Rectal smooth muscle tissue (tissue), 1 donor: ENCODE data around the gene XPC.
A peak's percentile ranks its signal among the peaks of the same experiment; 100 is the strongest.
"Not testable (repeated sequence)": the region's sequence is repeated elsewhere in the genome, so short reads cannot be mapped to it uniquely, and the experiment has no call there.

Experiments used
- H3K27ac ChIP-seq: one replicate; pipeline ENCODE4 v1.7.0; 2013; ENCODE audit warnings: low read depth, low read length, inconsistent platforms
- H3K27me3 ChIP-seq: one replicate; pipeline ENCODE4 v1.7.0; 2013; ENCODE audit warnings: low read length; ENCODE audit not compliant: control insufficient read depth, insufficient read depth
- H3K36me3 ChIP-seq: one replicate; pipeline ENCODE4 v1.7.0; 2013; ENCODE audit warnings: low read length; ENCODE audit not compliant: control insufficient read depth, insufficient read depth
- H3K4me1 ChIP-seq: one replicate; pipeline ENCODE4 v1.7.0; 2013; ENCODE audit warnings: low read length; ENCODE audit not compliant: control insufficient read depth, insufficient read depth
- H3K4me3 ChIP-seq: one replicate; pipeline ENCODE4 v1.7.0; 2013; ENCODE audit warnings: low read length
- H3K9ac ChIP-seq: one replicate; pipeline ENCODE4 v1.7.0; 2013; ENCODE audit warnings: low read length

The XPC gene

DNA sequence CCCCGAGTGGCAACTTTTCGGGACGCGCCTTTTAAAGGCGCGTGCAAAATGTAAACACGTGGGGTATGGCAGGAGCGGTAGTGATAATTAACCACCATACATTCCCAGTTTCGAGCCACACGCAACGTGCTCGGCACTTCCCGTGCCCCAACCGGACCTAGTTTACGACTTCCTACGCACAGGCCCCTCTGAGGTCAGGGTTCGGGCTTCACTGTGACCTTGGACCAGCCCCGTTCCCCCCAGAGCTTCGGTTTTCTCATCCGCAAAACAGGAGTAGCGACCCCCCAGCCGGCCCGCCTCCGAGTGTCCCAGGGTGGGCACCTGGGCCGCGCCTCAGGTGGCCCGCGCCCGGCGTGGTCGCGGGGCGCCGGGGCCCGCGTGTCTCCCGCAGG, 54.2 kb downstream of the XPC start:
- Histone ChIP-seq H3K27me3 (no peaks in the 10 kb centered on the region), H3K36me3 (peaks cover 12% of the 10 kb centered on the region), H3K27ac (peak overlapping the region; percentile 76), H3K4me3 (peak overlapping the region; percentile 92), H3K4me1 (peaks cover 24% of the 10 kb centered on the region), H3K9ac (peak overlapping the region; percentile 58)

- H3K27me3 ChIP-seq, result no peaks in the 10 kb centered on the region
- H3K4me3 ChIP-seq, result peak overlapping the region; percentile 92
- peak overlapping the region; percentile 58 for H3K9ac ChIP-seq
- peaks cover 24% of the 10 kb centered on the region for H3K4me1 ChIP-seq
- H3K36me3 ChIP-seq, result peaks cover 8% of the 10 kb centered on the region
- peak overlapping the region; percentile 76 for H3K27ac ChIP-seq
Measured at GRCh38 chr3:14123308-14124222, 54.8 kb downstream of the XPC start.

DNA sequence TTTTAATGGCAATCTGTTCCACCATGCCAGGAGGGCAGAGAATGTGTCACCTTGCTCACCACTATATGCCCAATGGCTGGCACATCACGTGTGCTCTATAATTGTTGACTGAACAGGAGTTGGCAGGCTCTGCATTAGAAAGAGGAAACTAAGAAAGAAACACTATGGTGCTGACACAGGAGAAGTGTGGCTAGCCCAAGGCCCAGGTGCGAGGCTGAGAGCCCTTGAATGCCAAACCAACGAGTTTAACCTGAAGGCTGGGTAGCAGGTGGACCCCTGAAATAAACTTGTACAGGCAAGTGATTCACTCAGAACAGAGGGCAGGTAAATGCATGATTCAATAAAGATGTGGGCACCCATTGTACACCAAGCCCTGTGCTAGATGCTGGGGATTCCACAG, 56.1 kb downstream of the XPC start:
- Histone ChIP-seq H3K27me3 (no peaks in the 10 kb centered on the region), H3K4me1 (peaks cover 19% of the 10 kb centered on the region), H3K36me3 (peaks cover 7% of the 10 kb centered on the region), H3K4me3 (no peak overlapping the region), H3K9ac (no peak overlapping the region), H3K27ac (no peak overlapping the region)

DNA sequence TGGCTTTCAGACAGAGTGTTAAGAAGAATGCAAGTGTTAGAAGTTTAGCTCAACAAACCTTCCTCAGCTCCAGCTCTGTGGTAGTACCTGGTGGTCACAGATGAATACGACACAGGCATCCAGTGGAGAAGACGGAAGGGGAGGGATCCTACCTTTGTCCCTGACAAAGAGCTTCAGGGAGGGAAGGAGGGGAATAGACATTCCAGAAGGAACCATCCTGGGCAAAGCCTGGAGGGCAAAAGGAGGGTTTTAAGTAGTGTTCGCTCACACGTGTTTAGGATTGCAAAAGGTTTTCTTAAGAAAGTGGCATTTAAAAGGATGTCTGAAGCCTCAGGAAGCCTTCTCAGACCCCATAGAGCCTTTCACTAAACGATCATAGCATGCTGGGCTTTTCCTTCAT, 56.5 kb downstream of the XPC start:
- Histone ChIP-seq H3K9ac (no peak overlapping the region), H3K27ac (no peak overlapping the region), H3K36me3 (peaks cover 7% of the 10 kb centered on the region), H3K27me3 (no peaks in the 10 kb centered on the region), H3K4me1 (peaks cover 15% of the 10 kb centered on the region), H3K4me3 (no peak overlapping the region)

DNA sequence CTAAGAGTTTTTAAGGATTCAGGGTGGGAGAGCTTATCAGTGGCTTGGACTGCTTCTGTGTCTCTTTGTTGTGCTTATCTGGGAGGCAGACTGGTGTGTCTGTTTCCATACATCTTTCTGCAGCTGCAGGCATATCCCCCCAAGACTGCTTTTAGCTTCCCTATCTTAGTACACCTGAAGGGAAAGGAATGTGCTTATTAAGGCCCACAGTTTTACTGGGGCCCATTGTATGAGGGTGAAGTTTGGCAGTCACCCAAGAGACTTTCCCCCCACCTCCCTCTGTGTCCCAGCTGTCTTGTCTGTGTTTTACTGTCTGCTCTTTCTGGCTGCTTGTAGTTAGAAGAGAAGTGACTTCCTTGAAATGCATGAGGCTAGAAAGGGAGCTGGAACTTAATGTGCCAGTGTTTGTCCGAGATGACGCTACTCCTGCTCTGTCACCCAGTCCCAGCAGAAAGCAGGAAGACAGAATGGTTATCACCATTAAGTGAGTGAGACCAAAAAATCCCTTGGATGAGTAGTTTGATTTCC, 57.4 kb downstream of the XPC start:
- not testable (repeated sequence) for H3K4me3 ChIP-seq, H3K27me3 ChIP-seq, H3K4me1 ChIP-seq, H3K36me3 ChIP-seq, H3K27ac ChIP-seq, H3K9ac ChIP-seq

DNA sequence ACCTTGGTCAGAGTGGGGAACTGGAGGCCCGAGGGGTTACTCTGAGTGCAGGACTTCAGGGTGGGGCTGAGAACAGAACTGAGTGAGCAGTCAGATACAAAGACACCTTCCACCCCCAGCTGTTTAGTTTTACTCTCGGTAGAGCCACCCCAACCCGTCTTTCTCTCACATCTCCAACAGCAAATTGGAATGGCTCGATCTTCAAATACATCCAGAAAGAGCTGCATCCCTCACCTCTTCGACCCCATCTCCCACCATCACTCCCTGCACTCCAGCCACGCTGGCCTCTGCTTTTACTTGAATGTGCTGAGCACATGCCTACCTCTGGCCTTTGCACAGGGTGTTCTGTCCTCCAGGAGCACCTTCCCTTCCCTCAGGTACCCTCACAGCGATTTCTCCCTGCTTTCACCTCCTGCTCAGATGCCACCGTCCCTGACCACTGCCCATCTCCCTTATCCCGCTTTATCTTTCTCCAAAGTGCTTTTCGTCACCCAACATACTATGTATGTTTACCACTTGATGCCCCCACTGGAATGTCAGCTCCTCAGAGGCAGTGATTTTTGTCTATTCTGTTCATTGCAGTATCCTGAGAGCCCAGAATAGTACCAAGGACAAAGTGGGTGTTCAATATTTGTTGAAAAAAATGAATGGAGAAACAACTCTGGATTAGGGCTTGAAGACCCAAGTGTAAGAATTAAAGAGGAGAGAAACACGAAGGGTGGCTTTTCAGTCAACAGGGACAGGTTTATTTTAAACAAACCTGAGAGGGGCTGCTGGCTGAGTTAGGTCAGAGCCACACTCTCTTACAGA, 58.1 kb downstream of the XPC start:
- no peak overlapping the region for H3K4me3 ChIP-seq
- peaks cover 15% of the 10 kb centered on the region for H3K36me3 ChIP-seq
- peaks cover 5% of the 10 kb centered on the region for H3K4me1 ChIP-seq
- no peak overlapping the region for H3K27ac ChIP-seq
- H3K27me3 ChIP-seq, result no peaks in the 10 kb centered on the region
- no peak overlapping the region for H3K9ac ChIP-seq

GRCh38 chr3:14119651-14120050, 58.8 kb downstream of the XPC start:
- peaks cover 5% of the 10 kb centered on the region for H3K4me1 ChIP-seq
- H3K36me3 ChIP-seq, result peaks cover 20% of the 10 kb centered on the region
- no peak overlapping the region for H3K27ac ChIP-seq
- H3K4me3 ChIP-seq, result no peak overlapping the region
- H3K27me3 ChIP-seq, result no peaks in the 10 kb centered on the region
- no peak overlapping the region for H3K9ac ChIP-seq

DNA sequence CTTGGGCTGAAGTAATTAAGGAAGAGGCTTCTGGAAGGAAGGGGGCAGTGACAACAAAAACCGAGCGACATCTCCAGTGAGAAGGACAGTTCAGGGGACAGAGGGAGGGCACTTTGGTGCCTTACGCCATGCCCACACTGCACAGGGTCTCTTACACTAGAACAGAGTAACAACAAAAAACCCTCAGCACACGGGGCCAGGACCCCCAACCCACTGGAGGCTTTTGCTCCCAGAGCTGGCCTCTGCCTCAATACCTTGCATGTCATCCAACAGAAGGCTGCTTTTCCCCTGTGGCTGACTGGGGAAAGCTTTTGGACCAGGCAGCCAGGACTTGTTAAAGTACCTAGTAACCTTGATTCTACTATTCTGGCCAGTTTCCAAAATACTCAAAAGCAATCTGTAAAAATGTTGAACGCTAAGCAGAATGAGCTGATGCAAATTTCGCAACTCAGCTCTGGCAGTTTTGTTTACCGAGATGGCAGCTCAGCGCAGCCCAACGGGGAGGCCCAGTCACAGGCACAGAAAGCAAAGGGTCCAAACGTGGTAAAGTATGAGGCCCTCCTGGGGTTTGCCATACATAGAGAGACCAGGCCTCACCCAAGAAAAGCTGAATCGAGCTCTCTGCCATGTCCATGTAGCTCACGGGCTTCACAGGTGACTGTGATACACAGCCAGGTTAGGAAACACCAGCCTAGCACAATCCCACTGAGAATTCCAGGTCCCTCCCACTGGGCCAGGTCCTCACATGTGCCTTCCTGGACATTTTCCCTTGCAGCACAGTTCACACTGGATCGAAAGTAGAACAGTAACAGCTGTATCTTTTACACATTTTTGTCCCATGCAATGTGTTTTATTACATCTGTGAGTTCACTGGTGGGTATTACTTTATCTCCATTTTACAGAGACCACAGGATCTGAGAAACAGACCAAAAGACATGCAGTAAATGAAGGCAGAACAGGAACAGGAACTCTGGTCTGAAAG, 59.7 kb downstream of the XPC start:
- no peaks in the 10 kb centered on the region for H3K27me3 ChIP-seq
- no peak overlapping the region for H3K9ac ChIP-seq
- peaks cover 20% of the 10 kb centered on the region for H3K36me3 ChIP-seq
- H3K27ac ChIP-seq, result no peak overlapping the region
- no peak overlapping the region for H3K4me3 ChIP-seq
- H3K4me1 ChIP-seq, result peaks cover 3% of the 10 kb centered on the region

DNA sequence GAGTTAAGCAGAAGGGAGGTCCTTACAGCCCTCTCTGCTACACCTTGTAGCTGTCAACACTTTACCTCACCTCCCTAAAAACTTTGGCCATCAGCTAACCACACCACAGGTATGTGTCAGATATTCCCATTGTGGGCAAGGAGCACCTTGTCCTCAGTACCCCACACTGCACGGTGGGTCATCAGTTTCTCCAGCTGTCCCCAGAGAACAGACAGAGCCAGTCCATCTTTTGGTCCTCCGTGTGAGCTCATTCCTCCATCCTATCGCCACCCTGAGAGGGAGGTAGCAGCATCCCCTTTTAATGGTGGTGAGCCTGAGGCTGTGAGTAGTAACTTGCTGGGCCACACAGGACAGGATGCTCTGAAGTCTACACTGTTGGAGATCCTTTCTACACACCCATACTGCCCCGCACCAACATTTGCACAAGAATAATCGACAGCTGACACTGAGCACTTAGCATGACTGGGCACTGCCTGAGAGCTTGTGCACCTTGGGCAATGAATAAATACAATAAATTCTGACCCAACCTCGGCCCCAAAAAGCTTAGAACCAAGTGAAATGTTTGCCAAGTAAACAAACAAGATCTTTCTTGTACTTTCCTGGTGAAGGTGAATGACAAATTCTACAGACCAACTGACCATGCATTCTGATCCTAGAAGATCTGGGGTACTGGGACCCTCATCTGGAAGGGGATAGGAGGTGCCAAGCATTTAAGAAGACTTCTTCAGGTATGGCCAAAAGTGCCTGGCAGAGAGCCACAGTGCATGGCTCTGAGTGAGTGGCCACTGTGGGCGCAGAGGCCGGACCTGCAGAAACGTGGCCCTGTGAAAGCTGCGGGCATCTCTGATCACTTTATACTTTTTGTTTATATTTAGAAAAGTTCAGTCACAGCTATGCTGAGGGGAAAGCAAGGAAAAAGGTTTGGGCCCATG, 60.7 kb downstream of the XPC start:
- H3K4me3 ChIP-seq, result no peak overlapping the region
- H3K27me3 ChIP-seq, result no peaks in the 10 kb centered on the region
- H3K9ac ChIP-seq, result no peak overlapping the region
- H3K36me3 ChIP-seq, result peaks cover 24% of the 10 kb centered on the region
- H3K27ac ChIP-seq, result no peak overlapping the region
- H3K4me1 ChIP-seq, result no peaks in the 10 kb centered on the region

- Histone ChIP-seq H3K36me3 (peaks cover 26% of the 10 kb centered on the region), H3K4me1 (no peaks in the 10 kb centered on the region), H3K9ac (no peak overlapping the region), H3K27me3 (no peaks in the 10 kb centered on the region), H3K4me3 (no peak overlapping the region), H3K27ac (no peak overlapping the region)
Measured at GRCh38 chr3:14113965-14114635, 64.3 kb downstream of the XPC start.

DNA sequence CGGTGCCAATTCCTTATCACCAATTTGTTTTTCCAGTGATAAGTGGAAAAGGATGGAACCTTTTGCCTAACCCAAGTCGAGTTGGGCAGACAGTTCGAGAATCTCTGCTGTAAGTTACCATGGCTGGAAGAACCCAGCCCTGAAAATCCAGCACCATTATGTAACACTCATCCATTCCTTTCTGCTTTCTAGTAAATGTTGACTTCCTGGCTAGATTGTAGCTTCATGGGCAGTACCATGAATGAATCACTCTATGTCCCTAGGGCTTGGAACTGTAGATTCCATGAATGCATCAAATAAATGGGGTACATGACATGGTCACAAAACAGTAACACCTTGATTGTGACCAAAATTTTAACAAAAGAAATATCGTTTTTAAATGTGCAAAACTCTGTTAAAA, 67.7 kb downstream of the XPC start:
- H3K27ac ChIP-seq, result no peak overlapping the region
- H3K4me3 ChIP-seq, result no peak overlapping the region
- no peaks in the 10 kb centered on the region for H3K4me1 ChIP-seq
- no peak overlapping the region for H3K9ac ChIP-seq
- H3K27me3 ChIP-seq, result no peaks in the 10 kb centered on the region
- peaks cover 18% of the 10 kb centered on the region for H3K36me3 ChIP-seq
